A549 (cell line): Measurements from ENCODE around the gene ZNF341. TPM values are rescaled to one million over a fixed set of nuclear protein-coding genes. Genes with fewer than 3 reads are reported as not detected.

Experiments
- ATAC-seq, 2 experiments: fragments of 200-7000 bp in 1 of 2; fragments of >200 bp in 1 of 2; cut with Nextera tagmentation in 1 of 2; cut with Tn5 transposase in 1 of 2; 3 replicates each; pipeline versions ENCODE4 v1.8.0 to v1.9.1; 2018 to 2020; ENCODE audit warnings: mild to moderate bottlenecking in 1 of 2, moderate library complexity in 1 of 2
- CTCF ChIA-PET: fragments of 300-600 bp; sonication (Branson Sonifier 250); formaldehyde crosslinking; extraction: SDS; loops from one replicate; lab custom pipeline; 2021; ENCODE audit warnings: antibody characterized with exemption, inconsistent platforms; lab: Yijun Ruan, JAX
- POLR2A ChIA-PET: fragments of 350-600 bp; formaldehyde crosslinking; extraction: SDS; loops from one replicate; lab custom pipeline; 2021; ENCODE audit warnings: antibody characterized with exemption, inconsistent platforms; lab: Yijun Ruan, JAX
- DNase-seq, 2 experiments: peaks; one replicate each; pipeline versions ENCODE4 v3.0.0 to v3.0.0-alpha.2; 2011 to 2016; ENCODE audit warnings: low read depth in 1 of 2, low spot score in 1 of 2
- FAIRE-seq: peaks from 2 replicates; lab custom pipeline; 2011; peaks lifted over from hg19 to GRCh38; lab: Jason Lieb, UNC
- H3K27ac ChIP-seq, 2 experiments: fragments of >200 bp; sonication (Bioruptor Twin); formaldehyde crosslinking; 3 replicates each; pipeline ENCODE4 v1.5.1; 2016 to 2017
- H3K4me1 ChIP-seq: fragments of >200 bp; sonication (Bioruptor Twin); formaldehyde crosslinking; 3 replicates; pipeline ENCODE4 v1.6.1; 2016
- H3K4me2 ChIP-seq: fragments of >200 bp; sonication (Bioruptor Twin); formaldehyde crosslinking; 3 replicates; pipeline ENCODE4 v1.6.1; 2016
- H3K4me3 ChIP-seq: fragments of >200 bp; sonication (Bioruptor Twin); formaldehyde crosslinking; 3 replicates; pipeline ENCODE4 v1.5.1; 2016
- H3K9me3 ChIP-seq: fragments of >200 bp; sonication (Bioruptor Twin); formaldehyde crosslinking; 3 replicates; pipeline ENCODE4 v1.6.1; 2016
- CBX2 ChIP-seq: fragments of 200-600 bp; sonication (generic); IDR thresholded peaks from 2 replicates; pipeline ENCODE4 v1.6.1; 2016; ENCODE audit warnings: low read depth, mild to moderate bottlenecking, borderline replicate concordance
- CBX8 ChIP-seq: fragments of 200-600 bp; sonication (generic); IDR thresholded peaks from 2 replicates; pipeline ENCODE4 v1.6.1; 2016
- CEBPB ChIP-seq, 2 experiments: fragments of >200 bp in 1 of 2; sonication (Bioruptor Twin) in 1 of 2; formaldehyde crosslinking in 1 of 2; IDR thresholded peaks; 2 replicates each; pipeline ENCODE4 v1.6.1; 2012 to 2016
- CHD2 ChIP-seq: fragments of 150-350 bp; IDR thresholded peaks from 2 replicates; pipeline ENCODE4 v1.6.1; 2014; ENCODE audit warnings: low read length; ENCODE audit not compliant: partially characterized antibody
- CHD4 ChIP-seq: fragments of 200-600 bp; sonication (generic); IDR thresholded peaks from 2 replicates; pipeline ENCODE4 v1.6.1; 2016; ENCODE audit warnings: antibody characterized with exemption, mild to moderate bottlenecking, borderline replicate concordance
- FOXS1 ChIP-seq: fragments of 250-450 bp; sonication (Bioruptor Pico); IDR thresholded peaks from 2 replicates; pipeline ENCODE4 v1.5.0; 2020; ENCODE audit warnings: mild to moderate bottlenecking, moderate library complexity
- HDAC2 ChIP-seq: fragments of 200-600 bp; sonication (generic); IDR thresholded peaks from 2 replicates; pipeline ENCODE4 v1.6.1; 2016
- HMGXB4 ChIP-seq: fragments of 250-450 bp; sonication (Bioruptor Pico); IDR thresholded peaks from 2 replicates; pipeline ENCODE4 v1.5.0; 2021; ENCODE audit warnings: mild to moderate bottlenecking, moderate library complexity, borderline replicate concordance
- HOXA7 ChIP-seq: fragments of 250-450 bp; sonication (Bioruptor Pico); IDR thresholded peaks from 2 replicates; pipeline ENCODE4 v1.5.0; 2020; ENCODE audit warnings: mild to moderate bottlenecking, moderate library complexity
- JUNB ChIP-seq: fragments of >200 bp; sonication (Bioruptor Twin); formaldehyde crosslinking; IDR thresholded peaks from 2 replicates; pipeline ENCODE4 v1.6.1; 2016
- KDM1A ChIP-seq: fragments of 200-600 bp; sonication (generic); IDR thresholded peaks from 2 replicates; pipeline ENCODE4 v1.6.1; 2016; ENCODE audit warnings: low read depth, mild to moderate bottlenecking
- KDM5A ChIP-seq: fragments of 200-600 bp; sonication (generic); IDR thresholded peaks from 2 replicates; pipeline ENCODE4 v1.6.1; 2016; ENCODE audit warnings: antibody characterized with exemption, mild to moderate bottlenecking
- MAX ChIP-seq: IDR thresholded peaks from 2 replicates; pipeline ENCODE4 v1.6.1; 2012
- NFE2L2 ChIP-seq: fragments of 150-350 bp; conservative IDR thresholded peaks from 2 replicates; pipeline ENCODE4 v1.6.1; 2014; ENCODE audit warnings: low read length
- NR3C1 ChIP-seq: fragments of >200 bp; sonication (Bioruptor Twin); formaldehyde crosslinking; IDR thresholded peaks from 3 replicates; pipeline ENCODE4 v1.6.1; 2017
- PHF8 ChIP-seq: fragments of 200-600 bp; sonication (generic); IDR thresholded peaks from 2 replicates; pipeline ENCODE4 v1.6.1; 2016; ENCODE audit warnings: low read depth, mild to moderate bottlenecking, antibody characterized with exemption, moderate library complexity, borderline replicate concordance
- POLR2A ChIP-seq: IDR thresholded peaks from 2 replicates; pipeline ENCODE4 v1.6.1; 2012; ENCODE audit warnings: mild to moderate bottlenecking, low read length
- POLR2AphosphoS2 ChIP-seq: conservative IDR thresholded peaks from 2 replicates; pipeline ENCODE4 v1.6.1; 2012; ENCODE audit warnings: low read length, improper control_type of control experiment, inconsistent platforms
- RFX5 ChIP-seq: fragments of 450-650 bp; IDR thresholded peaks from 2 replicates; pipeline ENCODE4 v1.7.1; 2014; ENCODE audit warnings: antibody characterized with exemption, mild to moderate bottlenecking, moderate library complexity
- RNF2 ChIP-seq: fragments of 200-600 bp; sonication (generic); IDR thresholded peaks from 2 replicates; pipeline ENCODE4 v1.6.1; 2016; ENCODE audit warnings: low read depth, mild to moderate bottlenecking, antibody characterized with exemption, moderate library complexity, borderline replicate concordance
- SREBF2 ChIP-seq: fragments of 450-650 bp; IDR thresholded peaks from 2 replicates; pipeline ENCODE4 v1.6.1; 2014; ENCODE audit warnings: mild to moderate bottlenecking, moderate library complexity
- TFCP2L1 ChIP-seq: fragments of 250-450 bp; sonication (Bioruptor Pico); IDR thresholded peaks from 2 replicates; pipeline ENCODE4 v1.5.0; 2021; ENCODE audit warnings: mild to moderate bottlenecking
- ZC3H11A ChIP-seq: fragments of 450-650 bp; IDR thresholded peaks from 2 replicates; pipeline ENCODE4 v1.6.1; 2014; ENCODE audit warnings: antibody characterized with exemption, mild to moderate bottlenecking
- ZSCAN20 ChIP-seq: fragments of 250-450 bp; sonication (Bioruptor Pico); IDR thresholded peaks from 2 replicates; pipeline ENCODE4 v1.8.0; 2022; ENCODE audit warnings: mild to moderate bottlenecking, moderate library complexity
- WGBS: methylation state at CpG from one replicate; pipeline ENCODE4 v1.1.6; 2017; ENCODE audit errors: missing lambda C conversion rate; 5-methylcytosine and 5-hydroxymethylcytosine counted together
- polyA plus RNA-seq, 4 experiments: library from polyadenylated mRNA; depleted of rRNA in 3 of 4; stranded (reverse); fragments of >200 nt; fragmentation: RNase III in 1 of 4; extraction: RNeasy Plus Mini Kit Qiagen cat#74134 plus additional on column Dnase treatment in 1 of 4; gene quantifications; 2 replicates in 3 of 4; 3 replicates in 1 of 4; pipeline ENCODE4 v1.2.3, GENCODE V29; 2011 to 2017
- TF ChIP-seq, protein P1 (sequence below): fragments of 150-350 bp; IDR thresholded peaks from 2 replicates; pipeline ENCODE4 v1.6.1; 2014; ENCODE audit warnings: low read depth, mild to moderate bottlenecking, low read length
- TF ChIP-seq, protein P2 (sequence below): fragments of 450-650 bp; IDR thresholded peaks from 2 replicates; pipeline ENCODE4 v1.6.1; 2014; ENCODE audit warnings: antibody characterized with exemption
- TF ChIP-seq, protein P3 (sequence below): fragments of >200 bp; sonication (Bioruptor Twin); formaldehyde crosslinking; IDR thresholded peaks from 3 replicates; pipeline ENCODE4 v1.5.1; 2016
- TF ChIP-seq, protein P4 (sequence below): fragments of >200 bp; sonication (Bioruptor Twin); formaldehyde crosslinking; IDR thresholded peaks from 2 replicates; pipeline ENCODE4 v1.6.1; 2016

ZNF341 gene
- polyA plus RNA-seq, 2 of the 4 experiments (the other 2 are of a cell fraction) = 2.1 to 4.1 TPM

DNA sequence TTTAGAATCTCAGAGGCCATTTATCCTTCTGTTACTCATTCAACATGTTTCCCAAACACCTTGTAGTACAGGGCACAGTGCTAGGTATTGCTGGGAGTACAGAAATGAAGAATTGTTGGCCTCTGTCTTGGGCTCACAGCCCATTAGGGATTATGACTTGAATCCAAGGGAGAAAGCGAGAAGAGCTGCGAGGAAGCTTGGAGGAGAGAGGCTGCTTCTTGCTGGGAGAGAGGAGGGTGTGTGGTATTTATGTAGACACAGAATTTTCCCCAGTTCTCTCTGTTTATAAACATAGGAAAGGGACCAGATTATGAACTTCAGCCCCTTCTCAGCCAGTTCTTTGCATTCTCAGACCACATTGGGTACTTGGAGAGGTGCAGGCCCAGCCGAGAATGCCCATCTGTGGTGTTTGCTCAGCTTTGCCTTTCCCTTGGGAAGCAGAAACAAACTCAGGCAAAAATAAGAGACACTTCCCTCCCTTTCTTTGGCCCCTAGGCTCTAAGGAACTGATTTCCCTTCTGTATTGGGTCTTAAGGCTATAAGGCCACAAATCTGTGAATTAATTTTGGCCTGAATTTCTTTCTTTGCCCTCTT, 97.3 kb downstream of the ZNF341 start (continued):
- TF ChIP-seq, protein P1, sequence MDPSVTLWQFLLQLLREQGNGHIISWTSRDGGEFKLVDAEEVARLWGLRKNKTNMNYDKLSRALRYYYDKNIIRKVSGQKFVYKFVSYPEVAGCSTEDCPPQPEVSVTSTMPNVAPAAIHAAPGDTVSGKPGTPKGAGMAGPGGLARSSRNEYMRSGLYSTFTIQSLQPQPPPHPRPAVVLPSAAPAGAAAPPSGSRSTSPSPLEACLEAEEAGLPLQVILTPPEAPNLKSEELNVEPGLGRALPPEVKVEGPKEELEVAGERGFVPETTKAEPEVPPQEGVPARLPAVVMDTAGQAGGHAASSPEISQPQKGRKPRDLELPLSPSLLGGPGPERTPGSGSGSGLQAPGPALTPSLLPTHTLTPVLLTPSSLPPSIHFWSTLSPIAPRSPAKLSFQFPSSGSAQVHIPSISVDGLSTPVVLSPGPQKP = no peak
- no peak for TF ChIP-seq NFE2L2
- no peak for TF ChIP-seq FOXS1 (CRISPR knock-in tag)
- TF ChIP-seq JUNB = no peak
- no peak for TF ChIP-seq ZSCAN20 (CRISPR knock-in tag)
- no peak for TF ChIP-seq NR3C1
- TF ChIP-seq, protein P2, sequence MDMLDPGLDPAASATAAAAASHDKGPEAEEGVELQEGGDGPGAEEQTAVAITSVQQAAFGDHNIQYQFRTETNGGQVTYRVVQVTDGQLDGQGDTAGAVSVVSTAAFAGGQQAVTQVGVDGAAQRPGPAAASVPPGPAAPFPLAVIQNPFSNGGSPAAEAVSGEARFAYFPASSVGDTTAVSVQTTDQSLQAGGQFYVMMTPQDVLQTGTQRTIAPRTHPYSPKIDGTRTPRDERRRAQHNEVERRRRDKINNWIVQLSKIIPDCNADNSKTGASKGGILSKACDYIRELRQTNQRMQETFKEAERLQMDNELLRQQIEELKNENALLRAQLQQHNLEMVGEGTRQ = no peak

- H3K4me2 ChIP-seq = no peak overlapping the region
- POLR2A ChIA-PET = no interaction called here
These were observed 97.8 kb downstream of the ZNF341 start for GRCh38 chr20:33829636-33830035.

GRCh38 chr20:33830371-33830770, 98.6 kb downstream of the ZNF341 start:
- no peak for ATAC-seq
- no peak for TF ChIP-seq PHF8
- TF ChIP-seq HDAC2 = no peak
- TF ChIP-seq CBX2 = no peak
- TF ChIP-seq, protein P3, sequence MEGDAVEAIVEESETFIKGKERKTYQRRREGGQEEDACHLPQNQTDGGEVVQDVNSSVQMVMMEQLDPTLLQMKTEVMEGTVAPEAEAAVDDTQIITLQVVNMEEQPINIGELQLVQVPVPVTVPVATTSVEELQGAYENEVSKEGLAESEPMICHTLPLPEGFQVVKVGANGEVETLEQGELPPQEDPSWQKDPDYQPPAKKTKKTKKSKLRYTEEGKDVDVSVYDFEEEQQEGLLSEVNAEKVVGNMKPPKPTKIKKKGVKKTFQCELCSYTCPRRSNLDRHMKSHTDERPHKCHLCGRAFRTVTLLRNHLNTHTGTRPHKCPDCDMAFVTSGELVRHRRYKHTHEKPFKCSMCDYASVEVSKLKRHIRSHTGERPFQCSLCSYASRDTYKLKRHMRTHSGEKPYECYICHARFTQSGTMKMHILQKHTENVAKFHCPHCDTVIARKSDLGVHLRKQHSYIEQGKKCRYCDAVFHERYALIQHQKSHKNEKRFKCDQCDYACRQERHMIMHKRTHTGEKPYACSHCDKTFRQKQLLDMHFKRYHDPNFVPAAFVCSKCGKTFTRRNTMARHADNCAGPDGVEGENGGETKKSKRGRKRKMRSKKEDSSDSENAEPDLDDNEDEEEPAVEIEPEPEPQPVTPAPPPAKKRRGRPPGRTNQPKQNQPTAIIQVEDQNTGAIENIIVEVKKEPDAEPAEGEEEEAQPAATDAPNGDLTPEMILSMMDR = no peak
- no peak for TF ChIP-seq ZC3H11A
- TF ChIP-seq HMGXB4 (CRISPR knock-in tag) = no peak
- no peak for TF ChIP-seq SREBF2
- TF ChIP-seq CEBPB (IDR thresholded peaks at IDR 0.05) = no peak
- TF ChIP-seq NFE2L2 = no peak
- no peak for TF ChIP-seq CBX8
- no peak for TF ChIP-seq KDM5A
- no peak for TF ChIP-seq RNF2
- TF ChIP-seq MAX = no peak
- TF ChIP-seq HOXA7 (CRISPR knock-in tag) = no peak
- no peak for TF ChIP-seq KDM1A
- TF ChIP-seq CHD4 = no peak

More at GRCh38 chr20:33829636-33830035, 97.8 kb downstream of the ZNF341 start:
- WGBS = 88% methylated on average over 3 of the region's 3 CpGs
- no peak for FAIRE-seq
- TF ChIP-seq RFX5 = no peak
- TF ChIP-seq KDM5A = no peak
- TF ChIP-seq POLR2A = no peak
- no peak for TF ChIP-seq POLR2AphosphoS2
- no peak for TF ChIP-seq CHD4
- TF ChIP-seq PHF8 = no peak
- TF ChIP-seq ZC3H11A = no peak
- TF ChIP-seq, protein P4, sequence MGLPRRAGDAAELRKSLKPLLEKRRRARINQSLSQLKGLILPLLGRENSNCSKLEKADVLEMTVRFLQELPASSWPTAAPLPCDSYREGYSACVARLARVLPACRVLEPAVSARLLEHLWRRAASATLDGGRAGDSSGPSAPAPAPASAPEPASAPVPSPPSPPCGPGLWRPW = no peak
- TF ChIP-seq TFCP2L1 = no peak
- no peak for TF ChIP-seq CHD2
- TF ChIP-seq, protein P2 = no peak
- TF ChIP-seq, protein P1 = no peak
- TF ChIP-seq JUNB = no peak
- Histone ChIP-seq H3K27ac (no peak overlapping the region), H3K9me3 (no peaks in the 10 kb centered on the region), H3K4me1 (peaks cover 25% of the 10 kb centered on the region), H3K4me3 (no peak overlapping the region)
- no peak for ATAC-seq
- CTCF ChIA-PET = no interaction called here
- no peak for DNase-seq

More at GRCh38 chr20:33830371-33830770, 98.6 kb downstream of the ZNF341 start:
- ChIA-PET CTCF (interaction anchor here (0.5 to 1.6 kb wide), 4 partner anchors 31 to 240 kb away, joined by 3 to 7 read pairs (median 5); no protein-coding TSS in a partner anchor), POLR2A (no interaction called here)
- no peak overlapping the region for H3K4me3 ChIP-seq
- peaks cover 18% of the 10 kb centered on the region for H3K4me1 ChIP-seq
- H3K9me3 ChIP-seq = no peaks in the 10 kb centered on the region
- FAIRE-seq (no peak), DNase-seq (no peak)
- no peak overlapping the region for H3K4me2 ChIP-seq
- WGBS = 92% methylated on average over 4 of the region's 4 CpGs
- H3K27ac ChIP-seq = no peak overlapping the region
